ENCODE results near the gene DEPP1. TPM values are rescaled to one million over a fixed set of nuclear protein-coding genes. Genes with fewer than 3 reads are reported as not detected.

The DEPP1 gene
- total and polyA plus RNA-seq, 2 of the 13 experiments (the other 11 are each of a cell fraction or from before 2014, with no cell fraction given): 14.8 to 270 TPM

DNA sequence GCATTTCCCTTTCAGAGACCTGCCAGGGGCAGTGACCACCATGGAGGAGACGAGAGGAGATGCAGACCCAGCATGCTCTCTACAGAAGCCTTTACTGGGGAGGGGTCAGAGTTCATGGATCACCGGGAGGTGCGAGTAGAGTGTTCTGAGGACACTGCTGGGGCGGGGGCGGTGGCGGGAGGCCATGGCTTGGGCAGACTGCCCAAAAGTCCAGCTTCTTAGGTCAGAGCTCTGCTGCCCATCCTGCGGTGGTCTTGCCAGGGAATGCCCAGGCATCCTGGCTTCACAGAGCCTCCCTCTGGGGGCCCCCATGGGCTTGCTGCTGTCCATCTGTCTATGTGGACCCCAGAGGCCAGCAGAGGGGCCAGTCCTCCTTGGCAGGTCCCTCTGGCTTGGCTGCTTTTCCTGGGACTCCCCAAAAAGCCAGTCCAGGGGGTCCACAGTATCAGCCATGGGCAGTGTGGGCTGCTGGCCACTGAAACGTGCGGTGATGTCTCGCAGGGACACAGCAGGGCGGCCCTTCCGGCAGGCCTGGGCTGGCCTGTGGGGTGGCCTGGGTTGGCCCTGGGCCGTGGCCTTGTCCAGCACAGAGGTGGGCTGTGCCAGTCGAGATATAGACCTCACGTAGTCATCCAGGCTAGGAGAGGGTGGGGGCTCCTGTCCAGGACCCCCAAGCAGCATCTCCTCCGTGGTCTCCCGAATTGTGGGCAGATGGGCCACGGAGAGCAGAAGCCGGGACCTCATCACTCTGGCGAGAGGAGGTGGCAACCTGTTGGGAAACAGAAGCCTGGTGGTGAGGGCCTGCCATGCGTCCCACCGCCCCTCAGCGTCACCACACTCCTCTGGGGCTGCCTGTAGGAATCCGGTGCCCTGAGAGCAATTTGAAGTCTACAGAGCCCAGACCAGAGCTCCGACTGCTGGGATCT, 1.1 kb downstream of the DEPP1 start (continued):
- TF ChIP-seq MEIS1 (CRISPR knock-in tag; IDR thresholded peaks at IDR 0.05; ENCODE audit: borderline replicate concordance) (no peak), ZBTB3 (CRISPR knock-in tag; IDR thresholded peaks at IDR 0.05; ENCODE audit: borderline replicate concordance, low read depth) (no peak), TBX2 (CRISPR knock-in tag; IDR thresholded peaks at IDR 0.05; ENCODE audit: borderline replicate concordance) (peak; percentile 56; the same call in 1 of the 2 replicates), ZNF124 (CRISPR knock-in tag; IDR thresholded peaks at IDR 0.05) (no peak), TOE1 (CRISPR knock-in tag; IDR thresholded peaks at IDR 0.05) (no peak), TMF1 (CRISPR knock-in tag; IDR thresholded peaks at IDR 0.05; ENCODE audit: low read depth) (no peak; the same call in 1 of the 2 replicates), ARID2 (CRISPR knock-in tag; IDR thresholded peaks at IDR 0.05; ENCODE audit: borderline replicate concordance) (no peak), HCFC1 (IDR thresholded peaks at IDR 0.05; ENCODE audit: low read depth, low read length) (no peak), ETV6 (CRISPR knock-in tag; conservative IDR thresholded peaks at IDR 0.05) (no peak; the same call in 1 of the 2 replicates), ZFY (CRISPR knock-in tag; IDR thresholded peaks at IDR 0.05) (peak; percentile 51), RAD21 (CRISPR knock-in tag; IDR thresholded peaks at IDR 0.05) (no peak), JUND (CRISPR knock-in tag; IDR thresholded peaks at IDR 0.05) (no peak; the same call in 1 of the 2 replicates), SETDB1 (CRISPR knock-in tag; IDR thresholded peaks at IDR 0.05; ENCODE audit: borderline replicate concordance) (0 out of 2 replicates have a peak, but pooled peaks have one; percentile 13), SMYD3 (CRISPR knock-in tag; IDR thresholded peaks at IDR 0.05) (no peak; the same call in 1 of the 2 replicates)
- TF ChIP-seq, protein P1, sequence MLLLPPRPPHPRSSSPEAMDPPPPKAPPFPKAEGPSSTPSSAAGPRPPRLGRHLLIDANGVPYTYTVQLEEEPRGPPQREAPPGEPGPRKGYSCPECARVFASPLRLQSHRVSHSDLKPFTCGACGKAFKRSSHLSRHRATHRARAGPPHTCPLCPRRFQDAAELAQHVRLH (CRISPR knock-in tag; IDR thresholded peaks at IDR 0.05; ENCODE audit: borderline replicate concordance, low read depth): no peak
- TF ChIP-seq, protein P2, sequence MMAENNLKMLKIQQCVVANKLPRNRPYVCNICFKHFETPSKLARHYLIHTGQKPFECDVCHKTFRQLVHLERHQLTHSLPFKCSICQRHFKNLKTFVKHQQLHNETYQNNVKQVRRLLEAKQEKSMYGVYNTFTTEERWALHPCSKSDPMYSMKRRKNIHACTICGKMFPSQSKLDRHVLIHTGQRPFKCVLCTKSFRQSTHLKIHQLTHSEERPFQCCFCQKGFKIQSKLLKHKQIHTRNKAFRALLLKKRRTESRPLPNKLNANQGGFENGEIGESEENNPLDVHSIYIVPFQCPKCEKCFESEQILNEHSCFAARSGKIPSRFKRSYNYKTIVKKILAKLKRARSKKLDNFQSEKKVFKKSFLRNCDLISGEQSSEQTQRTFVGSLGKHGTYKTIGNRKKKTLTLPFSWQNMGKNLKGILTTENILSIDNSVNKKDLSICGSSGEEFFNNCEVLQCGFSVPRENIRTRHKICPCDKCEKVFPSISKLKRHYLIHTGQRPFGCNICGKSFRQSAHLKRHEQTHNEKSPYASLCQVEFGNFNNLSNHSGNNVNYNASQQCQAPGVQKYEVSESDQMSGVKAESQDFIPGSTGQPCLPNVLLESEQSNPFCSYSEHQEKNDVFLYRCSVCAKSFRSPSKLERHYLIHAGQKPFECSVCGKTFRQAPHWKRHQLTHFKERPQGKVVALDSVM (CRISPR knock-in tag; IDR thresholded peaks at IDR 0.05): no peak
- TF ChIP-seq, protein P3, sequence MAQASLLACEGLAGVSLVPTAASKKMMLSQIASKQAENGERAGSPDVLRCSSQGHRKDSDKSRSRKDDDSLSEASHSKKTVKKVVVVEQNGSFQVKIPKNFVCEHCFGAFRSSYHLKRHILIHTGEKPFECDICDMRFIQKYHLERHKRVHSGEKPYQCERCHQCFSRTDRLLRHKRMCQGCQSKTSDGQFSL (CRISPR knock-in tag; IDR thresholded peaks at IDR 0.05): no peak
- TF ChIP-seq, protein P4, sequence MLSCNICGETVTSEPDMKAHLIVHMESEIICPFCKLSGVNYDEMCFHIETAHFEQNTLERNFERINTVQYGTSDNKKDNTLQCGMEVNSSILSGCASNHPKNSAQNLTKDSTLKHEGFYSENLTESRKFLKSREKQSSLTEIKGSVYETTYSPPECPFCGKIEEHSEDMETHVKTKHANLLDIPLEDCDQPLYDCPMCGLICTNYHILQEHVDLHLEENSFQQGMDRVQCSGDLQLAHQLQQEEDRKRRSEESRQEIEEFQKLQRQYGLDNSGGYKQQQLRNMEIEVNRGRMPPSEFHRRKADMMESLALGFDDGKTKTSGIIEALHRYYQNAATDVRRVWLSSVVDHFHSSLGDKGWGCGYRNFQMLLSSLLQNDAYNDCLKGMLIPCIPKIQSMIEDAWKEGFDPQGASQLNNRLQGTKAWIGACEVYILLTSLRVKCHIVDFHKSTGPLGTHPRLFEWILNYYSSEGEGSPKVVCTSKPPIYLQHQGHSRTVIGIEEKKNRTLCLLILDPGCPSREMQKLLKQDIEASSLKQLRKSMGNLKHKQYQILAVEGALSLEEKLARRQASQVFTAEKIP (CRISPR knock-in tag; IDR thresholded peaks at IDR 0.05; ENCODE audit: borderline replicate concordance): no peak
- TF ChIP-seq, protein P5, sequence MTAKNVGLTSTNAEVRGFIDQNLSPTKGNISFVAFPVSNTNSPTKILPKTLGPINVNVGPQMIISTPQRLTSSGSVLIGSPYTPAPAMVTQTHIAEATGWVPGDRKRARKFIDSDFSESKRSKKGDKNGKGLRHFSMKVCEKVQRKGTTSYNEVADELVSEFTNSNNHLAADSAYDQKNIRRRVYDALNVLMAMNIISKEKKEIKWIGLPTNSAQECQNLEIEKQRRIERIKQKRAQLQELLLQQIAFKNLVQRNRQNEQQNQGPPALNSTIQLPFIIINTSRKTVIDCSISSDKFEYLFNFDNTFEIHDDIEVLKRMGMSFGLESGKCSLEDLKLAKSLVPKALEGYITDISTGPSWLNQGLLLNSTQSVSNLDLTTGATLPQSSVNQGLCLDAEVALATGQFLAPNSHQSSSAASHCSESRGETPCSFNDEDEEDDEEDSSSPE (CRISPR knock-in tag; IDR thresholded peaks at IDR 0.05): no peak
- TF ChIP-seq, protein P6, sequence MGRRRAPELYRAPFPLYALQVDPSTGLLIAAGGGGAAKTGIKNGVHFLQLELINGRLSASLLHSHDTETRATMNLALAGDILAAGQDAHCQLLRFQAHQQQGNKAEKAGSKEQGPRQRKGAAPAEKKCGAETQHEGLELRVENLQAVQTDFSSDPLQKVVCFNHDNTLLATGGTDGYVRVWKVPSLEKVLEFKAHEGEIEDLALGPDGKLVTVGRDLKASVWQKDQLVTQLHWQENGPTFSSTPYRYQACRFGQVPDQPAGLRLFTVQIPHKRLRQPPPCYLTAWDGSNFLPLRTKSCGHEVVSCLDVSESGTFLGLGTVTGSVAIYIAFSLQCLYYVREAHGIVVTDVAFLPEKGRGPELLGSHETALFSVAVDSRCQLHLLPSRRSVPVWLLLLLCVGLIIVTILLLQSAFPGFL (CRISPR knock-in tag; IDR thresholded peaks at IDR 0.05): no peak
- TF ChIP-seq, protein P7, sequence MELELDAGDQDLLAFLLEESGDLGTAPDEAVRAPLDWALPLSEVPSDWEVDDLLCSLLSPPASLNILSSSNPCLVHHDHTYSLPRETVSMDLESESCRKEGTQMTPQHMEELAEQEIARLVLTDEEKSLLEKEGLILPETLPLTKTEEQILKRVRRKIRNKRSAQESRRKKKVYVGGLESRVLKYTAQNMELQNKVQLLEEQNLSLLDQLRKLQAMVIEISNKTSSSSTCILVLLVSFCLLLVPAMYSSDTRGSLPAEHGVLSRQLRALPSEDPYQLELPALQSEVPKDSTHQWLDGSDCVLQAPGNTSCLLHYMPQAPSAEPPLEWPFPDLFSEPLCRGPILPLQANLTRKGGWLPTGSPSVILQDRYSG (CRISPR knock-in tag; IDR thresholded peaks at IDR 0.05): no peak; the same call in 1 of the 2 replicates
